GM15510 (cell line): ENCODE data around the gene MMP11.

Experiments used
- POLR2A ChIP-seq: IDR thresholded peaks from 3 replicates; pipeline ENCODE4 v1.6.1; 2011; ENCODE audit warnings: borderline replicate concordance; ENCODE audit not compliant: insufficient read length; ENCODE audit errors: extremely low read depth

The MMP11 gene

DNA sequence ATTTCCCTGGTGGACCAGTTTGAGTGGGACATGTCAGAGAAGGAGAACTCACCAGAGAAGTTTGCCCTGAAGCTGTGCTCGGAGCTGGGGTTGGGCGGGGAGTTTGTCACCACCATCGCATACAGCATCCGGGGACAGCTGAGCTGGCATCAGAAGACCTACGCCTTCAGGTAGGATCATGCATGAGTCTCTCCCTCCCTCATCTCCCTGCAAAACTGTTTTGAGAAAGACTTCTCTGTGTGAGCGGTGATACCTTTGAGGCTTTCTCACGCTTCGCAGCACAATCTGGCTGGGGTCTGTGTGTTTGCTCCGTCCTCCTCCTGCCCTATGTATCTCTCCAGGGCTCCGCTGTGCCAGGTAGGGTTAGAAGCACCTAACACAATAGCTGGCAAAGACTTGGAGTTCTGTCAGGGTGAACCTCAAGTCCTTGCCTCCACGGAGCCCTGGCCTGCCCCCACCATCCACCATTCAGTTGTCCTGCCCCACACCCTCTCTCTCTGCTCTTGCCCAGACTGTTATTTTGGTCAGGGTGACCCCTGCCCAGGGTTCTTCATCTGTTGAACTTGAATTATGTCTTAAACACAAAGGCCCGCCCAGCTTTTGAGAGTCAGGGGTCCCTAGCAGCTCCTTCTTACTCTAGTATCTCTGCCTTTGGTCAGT, 52.7 kb downstream of the MMP11 start:
- TF ChIP-seq POLR2A, result no peak

- TF ChIP-seq POLR2A, result no peak
Observed at GRCh38 chr22:23826510-23827350, 54.1 kb downstream of the MMP11 start.

DNA sequence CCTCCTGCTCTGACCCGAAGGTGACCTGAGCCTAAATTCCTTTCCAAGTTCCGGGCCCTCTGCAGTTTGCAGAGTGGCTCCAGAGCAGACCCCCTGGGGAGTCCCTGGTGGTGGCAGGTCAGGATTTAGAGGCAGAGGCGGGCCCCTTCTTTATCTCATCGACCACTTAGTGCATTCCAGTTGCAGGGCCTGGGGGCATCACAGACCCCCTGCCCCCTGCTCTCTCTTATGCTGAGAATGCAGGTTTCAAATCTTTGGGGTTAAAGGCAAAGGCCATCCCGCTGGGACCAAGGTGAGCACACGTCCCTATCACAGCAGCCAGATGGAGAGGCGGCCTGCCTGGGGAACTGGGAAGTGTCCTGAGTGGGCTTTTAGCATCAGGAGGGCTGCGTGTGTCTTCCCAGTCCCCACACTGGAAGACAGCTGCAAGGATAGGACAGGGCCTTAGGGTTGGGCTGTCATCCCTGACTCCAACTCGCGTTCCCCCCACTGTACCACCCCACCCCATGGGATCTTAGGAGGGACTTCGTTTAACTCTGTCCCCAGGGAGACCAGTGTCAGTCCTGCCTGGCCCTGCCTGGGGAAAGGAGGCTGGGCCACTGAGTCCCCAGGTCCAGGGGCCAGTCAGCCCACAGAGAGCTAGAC, 54.8 kb downstream of the MMP11 start:
- TF ChIP-seq POLR2A, result no peak

GRCh38 chr22:23828800-23829680, 56.4 kb downstream of the MMP11 start:
- TF ChIP-seq POLR2A, result no peak

- no peak for TF ChIP-seq POLR2A
Observed at GRCh38 chr22:23829845-23830372, 57.3 kb downstream of the MMP11 start.

DNA sequence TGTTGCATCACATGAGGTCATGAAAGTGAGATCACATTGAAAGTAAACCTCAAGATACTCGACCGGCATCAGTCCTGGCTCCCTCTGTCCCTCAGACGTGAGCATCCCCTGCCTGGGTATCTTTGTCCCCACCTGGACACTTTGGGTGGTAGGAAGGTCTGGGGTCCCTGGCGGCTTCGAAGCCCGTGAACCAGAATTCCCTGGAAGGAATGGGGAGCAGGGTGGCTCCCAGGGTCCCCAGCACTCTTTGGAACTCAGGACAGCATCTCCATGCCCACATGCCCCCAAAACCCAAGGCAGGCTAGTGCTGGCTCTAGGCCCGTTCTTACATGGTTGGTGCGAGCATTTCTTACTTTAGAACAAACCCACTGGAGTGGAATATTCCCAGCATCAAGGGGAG, 58.6 kb downstream of the MMP11 start:
- no peak for TF ChIP-seq POLR2A

DNA sequence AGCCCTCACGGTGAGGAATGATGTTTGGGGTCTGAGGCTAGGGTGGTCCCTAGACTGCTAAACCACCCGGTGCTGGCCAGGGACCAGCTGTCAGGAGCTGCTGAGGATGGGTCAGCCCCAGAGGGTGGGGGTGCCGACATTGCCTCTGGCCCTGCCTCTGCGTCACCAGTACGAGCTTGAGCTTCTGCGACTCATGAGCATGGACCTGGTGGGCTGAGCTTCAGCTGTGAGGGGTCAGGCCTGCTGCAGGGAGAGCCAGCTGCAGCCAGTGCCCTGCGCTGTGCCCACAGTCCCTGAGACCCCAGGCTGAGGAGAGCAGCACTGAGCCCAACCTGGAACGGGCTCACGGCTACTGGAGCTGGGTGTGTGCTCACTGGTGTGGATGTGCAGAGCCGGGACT, 59.1 kb downstream of the MMP11 start:
- no peak for TF ChIP-seq POLR2A

DNA sequence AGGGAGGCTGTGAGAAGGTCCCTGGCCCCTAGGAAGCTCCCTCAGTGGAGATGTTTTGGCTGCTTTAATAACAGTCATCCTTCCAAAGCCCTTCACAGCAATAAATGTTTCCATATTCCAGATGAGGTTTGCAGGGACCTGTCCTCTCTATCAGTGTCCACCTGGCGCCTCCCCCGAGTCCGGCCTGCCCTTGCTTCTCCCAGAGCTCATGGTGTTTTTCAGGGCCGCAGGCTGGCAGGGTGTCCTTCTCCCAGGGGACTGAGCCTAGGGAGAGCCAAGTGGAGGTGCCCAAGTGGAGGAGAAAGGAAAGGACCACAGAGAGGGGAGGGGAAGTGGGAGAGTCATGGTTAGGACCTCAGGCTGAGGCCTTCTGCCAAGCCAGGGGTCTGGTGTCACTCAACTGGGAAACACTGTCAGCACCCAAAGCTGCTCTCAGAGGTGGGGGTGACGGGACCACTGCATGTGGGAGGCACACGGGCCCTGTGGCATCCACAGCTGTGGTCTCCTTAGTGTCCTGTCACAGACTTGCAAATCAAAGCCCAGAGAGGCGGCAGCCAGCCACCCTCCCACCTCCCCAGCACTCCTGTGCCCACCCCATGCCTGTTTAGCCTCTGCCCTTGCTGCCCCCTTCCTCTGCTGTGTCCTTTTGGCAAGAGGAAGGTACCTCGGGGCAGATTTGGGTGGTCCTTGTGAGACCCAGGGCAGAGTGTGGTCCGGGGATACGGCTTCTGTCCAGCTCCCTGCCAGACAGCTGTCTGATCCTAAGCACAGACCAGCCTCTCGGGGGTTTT, 59.8 kb downstream of the MMP11 start:
- no peak for TF ChIP-seq POLR2A

DNA sequence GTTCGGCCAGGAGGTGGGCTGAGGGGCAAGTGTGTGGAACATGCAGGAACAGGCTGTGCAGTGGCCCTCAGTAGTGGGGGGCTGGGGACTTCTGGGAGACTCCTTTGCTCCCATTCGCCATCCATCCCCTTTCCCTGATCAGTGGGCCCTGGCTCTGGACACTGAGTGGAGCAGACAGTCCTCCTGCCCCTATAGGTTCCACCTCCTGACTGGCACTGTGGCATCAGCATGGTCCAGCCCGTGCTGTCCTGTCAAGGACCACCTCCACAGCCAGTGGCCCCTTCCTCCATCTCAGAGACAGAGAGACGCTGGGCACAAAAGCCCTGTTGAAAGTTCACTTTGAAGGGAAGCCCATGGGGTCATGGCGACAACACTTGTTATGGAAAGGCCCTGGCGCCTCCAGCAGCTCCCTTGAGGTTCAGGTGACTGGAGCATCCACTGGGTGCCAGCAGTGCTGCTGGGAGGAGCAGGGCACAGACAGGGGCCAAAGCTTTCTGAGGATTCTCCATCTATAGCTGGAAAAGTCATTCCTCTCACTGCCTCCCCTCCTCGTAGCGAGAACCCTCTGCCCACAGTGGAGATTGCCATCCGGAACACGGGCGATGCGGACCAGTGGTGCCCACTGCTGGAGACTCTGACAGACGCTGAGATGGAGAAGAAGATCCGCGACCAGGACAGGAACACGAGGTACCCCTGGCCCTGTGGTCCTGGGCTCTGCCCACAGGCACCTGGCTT, 60.5 kb downstream of the MMP11 start:
- no peak for TF ChIP-seq POLR2A
